ENCODE data around the gene SHISA5. TPM values are rescaled to one million over a fixed set of nuclear protein-coding genes. Genes with fewer than 3 reads are reported as not detected.

The SHISA5 gene
- total RNA-seq, 1 experiment from 2014 or later: 159 TPM

DNA sequence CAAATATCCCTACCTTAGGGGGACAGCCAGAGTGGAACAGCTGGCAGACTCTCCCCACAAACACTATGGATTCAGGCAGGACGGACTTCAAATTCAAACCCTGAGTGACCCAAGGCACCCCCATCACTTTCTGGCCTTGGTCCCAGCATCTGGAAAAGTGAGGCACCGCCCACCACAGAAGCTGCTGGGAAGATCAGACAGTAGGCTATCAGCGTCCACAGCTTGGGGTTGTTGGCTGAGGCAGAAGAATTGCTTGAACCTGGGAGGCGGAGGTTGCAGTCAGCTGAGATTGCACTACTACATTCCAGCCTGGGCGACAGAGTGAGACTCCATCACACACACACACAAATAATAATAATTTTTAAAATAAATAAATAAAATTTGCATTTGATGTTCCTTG is 44.2 kb upstream of the SHISA5 start:
- POLR2A ChIA-PET (ENCODE audit: unreplicated experiment): no interaction called here
- no peaks in the 10 kb centered on the region for H3K27me3 ChIP-seq (ENCODE audit: low read length)
- no peak for DNase-seq
- H3F3A ChIP-seq (ENCODE audit: low read length, unreplicated experiment): no peaks in the 10 kb centered on the region
- no peaks in the 10 kb centered on the region for H3K4me1 ChIP-seq (ENCODE audit: insufficient read depth, low read length)
- H3K9me3 ChIP-seq (ENCODE audit: low read length): no peaks in the 10 kb centered on the region
- H3K36me3 ChIP-seq (ENCODE audit: low read depth, low read length): peaks cover 29% of the 10 kb centered on the region
- no peaks in the 10 kb centered on the region for H3K9me2 ChIP-seq (replicated peaks; ENCODE audit: low read length)
- H3K9ac ChIP-seq (ENCODE audit: low read length): no peak overlapping the region
- H3K27ac ChIP-seq (ENCODE audit: low read length): no peak overlapping the region
- H3K4me2 ChIP-seq (ENCODE audit: low read length): no peak overlapping the region
- CTCF ChIA-PET: interaction anchor here (1.0 kb wide), 1 partner anchor 112 kb away, joined by 4 read pairs; no protein-coding TSS in a partner anchor
- TF ChIP-seq EZH2 (IDR thresholded peaks at IDR 0.05; ENCODE audit: low read length, unreplicated experiment) (no peak), EZH2phosphoT487 (IDR thresholded peaks at IDR 0.05; ENCODE audit: borderline replicate concordance, low read length) (no peak)
- TF ChIP-seq, protein P1, sequence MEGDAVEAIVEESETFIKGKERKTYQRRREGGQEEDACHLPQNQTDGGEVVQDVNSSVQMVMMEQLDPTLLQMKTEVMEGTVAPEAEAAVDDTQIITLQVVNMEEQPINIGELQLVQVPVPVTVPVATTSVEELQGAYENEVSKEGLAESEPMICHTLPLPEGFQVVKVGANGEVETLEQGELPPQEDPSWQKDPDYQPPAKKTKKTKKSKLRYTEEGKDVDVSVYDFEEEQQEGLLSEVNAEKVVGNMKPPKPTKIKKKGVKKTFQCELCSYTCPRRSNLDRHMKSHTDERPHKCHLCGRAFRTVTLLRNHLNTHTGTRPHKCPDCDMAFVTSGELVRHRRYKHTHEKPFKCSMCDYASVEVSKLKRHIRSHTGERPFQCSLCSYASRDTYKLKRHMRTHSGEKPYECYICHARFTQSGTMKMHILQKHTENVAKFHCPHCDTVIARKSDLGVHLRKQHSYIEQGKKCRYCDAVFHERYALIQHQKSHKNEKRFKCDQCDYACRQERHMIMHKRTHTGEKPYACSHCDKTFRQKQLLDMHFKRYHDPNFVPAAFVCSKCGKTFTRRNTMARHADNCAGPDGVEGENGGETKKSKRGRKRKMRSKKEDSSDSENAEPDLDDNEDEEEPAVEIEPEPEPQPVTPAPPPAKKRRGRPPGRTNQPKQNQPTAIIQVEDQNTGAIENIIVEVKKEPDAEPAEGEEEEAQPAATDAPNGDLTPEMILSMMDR (conservative IDR thresholded peaks at IDR 0.05; ENCODE audit: low read depth, low read length): no peak
- intact Hi-C loops (cut with micrococcal nuclease): loop anchor here (1.0 to 2.0 kb wide), 3 partner anchors 41 to 275 kb away; no protein-coding TSS in a partner anchor
- ATAC-seq: no peak
- BruUV-seq (replicated peaks): no TSS peak
- no peak overlapping the region for H3K4me3 ChIP-seq (ENCODE audit: low read length)
- H3K79me2 ChIP-seq (ENCODE audit: low read length): peaks cover 15% of the 10 kb centered on the region
- H2AFZ ChIP-seq (ENCODE audit: low read length): no peak overlapping the region
- no peaks in the 10 kb centered on the region for H4K20me1 ChIP-seq (ENCODE audit: low read length)

DNA sequence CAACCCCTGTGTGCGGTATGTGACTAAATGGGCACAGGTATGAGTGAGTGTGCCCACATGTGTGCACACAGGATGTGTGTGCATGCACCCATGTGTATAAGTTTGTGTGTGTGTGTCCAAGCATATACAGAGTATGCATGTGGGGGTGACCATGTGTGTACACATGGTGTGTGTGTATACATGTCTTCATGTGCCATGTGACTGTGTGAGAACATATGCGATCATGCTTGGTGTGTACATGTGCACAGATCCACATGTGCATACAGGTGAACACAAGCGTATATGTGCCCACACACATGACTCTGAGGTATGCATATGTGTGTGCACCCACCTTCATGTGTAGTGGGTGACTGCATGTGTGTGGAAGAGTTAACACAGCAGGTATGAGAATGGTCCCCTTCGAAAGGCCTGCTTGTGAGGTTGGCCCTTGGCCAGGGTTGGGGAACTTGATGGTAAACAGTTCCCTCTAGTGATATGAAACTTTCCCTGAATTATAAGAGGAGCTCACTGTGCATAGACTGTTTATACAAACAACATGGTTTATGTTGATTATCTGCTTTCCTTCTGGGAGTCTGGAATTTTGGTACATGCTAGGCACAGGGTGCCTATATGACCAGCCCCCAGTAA is 42.3 kb upstream of the SHISA5 start:
- Histone ChIP-seq H3K4me3 (ENCODE audit: low read length) (no peak overlapping the region), H3F3A (ENCODE audit: low read length, unreplicated experiment) (no peaks in the 10 kb centered on the region), H3K79me2 (ENCODE audit: low read length) (no peaks in the 10 kb centered on the region; the same call in 1 of the 2 replicates), H4K20me1 (ENCODE audit: low read length) (no peaks in the 10 kb centered on the region), H3K9me3 (ENCODE audit: low read length) (no peaks in the 10 kb centered on the region), H3K9ac (ENCODE audit: low read length) (no peak overlapping the region), H3K4me1 (ENCODE audit: insufficient read depth, low read length) (no peaks in the 10 kb centered on the region), H3K36me3 (ENCODE audit: low read depth, low read length) (peaks cover 29% of the 10 kb centered on the region), H3K27me3 (ENCODE audit: low read length) (no peaks in the 10 kb centered on the region), H3K9me2 (replicated peaks; ENCODE audit: low read length) (no peaks in the 10 kb centered on the region), H3K27ac (ENCODE audit: low read length) (no peak overlapping the region), H2AFZ (ENCODE audit: low read length) (no peak overlapping the region), H3K4me2 (ENCODE audit: low read length) (no peak overlapping the region)
- TF ChIP-seq, protein P1 (conservative IDR thresholded peaks at IDR 0.05; ENCODE audit: low read depth, low read length): no peak
- TF ChIP-seq EZH2phosphoT487 (IDR thresholded peaks at IDR 0.05; ENCODE audit: borderline replicate concordance, low read length) (no peak), EZH2 (IDR thresholded peaks at IDR 0.05; ENCODE audit: low read length, unreplicated experiment) (no peak)
- BruUV-seq (replicated peaks): no TSS peak
- ChIA-PET POLR2A (ENCODE audit: unreplicated experiment) (no interaction called here), CTCF (no interaction called here)
- DNase-seq (no peak), ATAC-seq (no peak)
- intact Hi-C loops (cut with micrococcal nuclease): no loop called here

DNA sequence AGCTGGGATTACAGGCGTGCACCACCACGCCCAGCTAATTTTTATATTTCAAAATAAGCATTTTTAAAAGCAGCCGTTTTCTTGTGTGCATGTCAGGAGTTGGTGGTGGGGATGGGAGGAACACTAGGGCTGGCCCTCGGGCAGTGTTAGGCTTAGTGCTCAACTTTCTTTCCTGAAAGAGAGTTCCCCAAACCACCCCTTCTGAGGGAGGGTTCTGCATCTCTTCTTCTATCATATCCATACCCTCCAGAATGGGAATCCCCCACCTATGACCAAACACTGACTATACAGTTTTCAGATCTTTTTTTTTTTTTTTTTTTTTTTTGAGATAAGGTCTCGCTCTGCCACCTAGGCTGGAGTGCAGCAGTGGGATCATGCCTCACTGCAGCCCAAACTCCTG is 40.2 kb upstream of the SHISA5 start:
- no peaks in the 10 kb centered on the region for H3K4me1 ChIP-seq (ENCODE audit: insufficient read depth, low read length)
- H3K9me3 ChIP-seq (ENCODE audit: low read length): no peaks in the 10 kb centered on the region
- intact Hi-C loops (cut with micrococcal nuclease): no loop called here
- no peaks in the 10 kb centered on the region for H3F3A ChIP-seq (ENCODE audit: low read length, unreplicated experiment)
- H3K4me2 ChIP-seq (ENCODE audit: low read length): no peak overlapping the region
- H3K27ac ChIP-seq (ENCODE audit: low read length): no peak overlapping the region
- H3K79me2 ChIP-seq (ENCODE audit: low read length): no peaks in the 10 kb centered on the region
- no peak for DNase-seq
- ChIA-PET POLR2A (ENCODE audit: unreplicated experiment) (no interaction called here), CTCF (interaction anchor here (0.6 kb wide), 1 partner anchor 104 kb away, joined by 3 read pairs; the partner anchor contains the start of gene CCDC51)
- H2AFZ ChIP-seq (ENCODE audit: low read length): no peak overlapping the region
- BruUV-seq (replicated peaks): no TSS peak
- no peaks in the 10 kb centered on the region for H3K9me2 ChIP-seq (replicated peaks; ENCODE audit: low read length)
- ATAC-seq: no peak
- H3K9ac ChIP-seq (ENCODE audit: low read length): no peak overlapping the region
- no peak for TF ChIP-seq EZH2phosphoT487 (IDR thresholded peaks at IDR 0.05; ENCODE audit: borderline replicate concordance, low read length)
- TF ChIP-seq, protein P1 (conservative IDR thresholded peaks at IDR 0.05; ENCODE audit: low read depth, low read length): no peak
- no peak for TF ChIP-seq EZH2 (IDR thresholded peaks at IDR 0.05; ENCODE audit: low read length, unreplicated experiment)
- H3K36me3 ChIP-seq (ENCODE audit: low read depth, low read length): peaks cover 31% of the 10 kb centered on the region
- H3K4me3 ChIP-seq (ENCODE audit: low read length): no peak overlapping the region
- H4K20me1 ChIP-seq (ENCODE audit: low read length): no peaks in the 10 kb centered on the region
- H3K27me3 ChIP-seq (ENCODE audit: low read length): no peaks in the 10 kb centered on the region

Measured in PC-3 (cell line).